HFF-Myc (cell line): ENCODE measurements around the gene KIFC3.

ENCODE experiments used
- DNase-seq: peaks from one replicate; pipeline ENCODE4 v3.0.0-alpha.2; 2011; ENCODE audit warnings: low read depth; ENCODE audit errors: extremely low read depth
- H3K4me3 ChIP-seq: replicated peaks from 2 replicates; pipeline ENCODE4 v1.5.1; 2011; ENCODE audit warnings: low read depth, mild to moderate bottlenecking, control low read depth, low read length
- TF ChIP-seq, protein P1 (sequence below): IDR thresholded peaks from 2 replicates; pipeline ENCODE4 v1.5.1; 2012; ENCODE audit warnings: mild to moderate bottlenecking, low read depth, low read length, control low read depth; ENCODE audit errors: missing control alignments

The KIFC3 gene

DNA sequence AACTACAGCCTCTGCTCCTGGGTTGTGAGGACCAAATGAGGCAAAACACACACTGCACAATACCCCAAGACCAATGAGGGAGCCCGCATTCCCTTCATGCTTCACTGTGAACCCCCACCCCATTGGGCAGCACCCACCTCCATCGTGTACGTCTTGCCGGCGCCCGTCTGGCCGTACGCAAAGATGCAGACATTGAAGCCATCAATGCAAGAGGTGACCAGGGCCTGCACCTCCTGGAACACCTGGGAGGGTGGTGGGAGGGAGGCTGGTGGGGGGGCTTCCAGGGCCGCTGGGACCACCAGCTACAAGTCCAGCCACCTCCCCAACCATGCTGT is 38.3 kb downstream of the KIFC3 start:
- H3K4me3 ChIP-seq = no peak overlapping the region
- TF ChIP-seq, protein P1, sequence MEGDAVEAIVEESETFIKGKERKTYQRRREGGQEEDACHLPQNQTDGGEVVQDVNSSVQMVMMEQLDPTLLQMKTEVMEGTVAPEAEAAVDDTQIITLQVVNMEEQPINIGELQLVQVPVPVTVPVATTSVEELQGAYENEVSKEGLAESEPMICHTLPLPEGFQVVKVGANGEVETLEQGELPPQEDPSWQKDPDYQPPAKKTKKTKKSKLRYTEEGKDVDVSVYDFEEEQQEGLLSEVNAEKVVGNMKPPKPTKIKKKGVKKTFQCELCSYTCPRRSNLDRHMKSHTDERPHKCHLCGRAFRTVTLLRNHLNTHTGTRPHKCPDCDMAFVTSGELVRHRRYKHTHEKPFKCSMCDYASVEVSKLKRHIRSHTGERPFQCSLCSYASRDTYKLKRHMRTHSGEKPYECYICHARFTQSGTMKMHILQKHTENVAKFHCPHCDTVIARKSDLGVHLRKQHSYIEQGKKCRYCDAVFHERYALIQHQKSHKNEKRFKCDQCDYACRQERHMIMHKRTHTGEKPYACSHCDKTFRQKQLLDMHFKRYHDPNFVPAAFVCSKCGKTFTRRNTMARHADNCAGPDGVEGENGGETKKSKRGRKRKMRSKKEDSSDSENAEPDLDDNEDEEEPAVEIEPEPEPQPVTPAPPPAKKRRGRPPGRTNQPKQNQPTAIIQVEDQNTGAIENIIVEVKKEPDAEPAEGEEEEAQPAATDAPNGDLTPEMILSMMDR = no peak
- no peak for DNase-seq

DNA sequence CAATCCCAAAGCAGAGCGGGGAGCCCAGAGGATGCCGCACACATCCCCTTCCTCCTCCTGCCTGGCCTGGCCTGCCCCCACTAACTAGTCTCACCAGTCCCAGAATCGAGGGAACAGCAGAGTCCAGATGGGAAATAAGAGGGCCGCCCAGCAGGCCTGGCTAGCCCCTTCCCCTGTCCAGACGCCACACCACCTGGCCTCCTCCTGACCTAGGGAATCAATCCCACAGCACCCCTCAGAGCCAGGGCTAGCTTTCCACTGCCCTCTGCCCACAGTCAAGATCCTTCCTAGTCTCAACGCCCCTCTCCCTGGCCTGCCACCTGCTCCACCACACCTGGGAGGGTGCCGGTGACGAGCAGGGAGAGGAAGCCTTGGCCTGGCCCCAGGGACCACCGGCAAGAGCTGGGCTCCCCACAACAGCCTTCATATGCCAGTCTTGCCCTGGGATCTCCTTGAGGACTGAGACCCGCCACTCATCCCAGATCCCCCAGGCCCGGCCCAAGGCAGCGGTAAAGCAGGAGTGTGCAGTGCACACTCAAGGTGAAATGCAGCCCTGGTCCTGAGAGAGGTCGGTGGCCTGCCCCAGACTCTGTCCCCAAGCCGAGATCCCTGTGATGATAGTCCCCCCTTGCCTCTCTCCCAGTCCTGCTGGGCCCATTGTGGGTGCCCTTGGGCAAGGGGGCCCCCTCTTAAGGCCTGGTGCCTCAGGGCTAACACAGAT is 38.8 kb downstream of the KIFC3 start:
- H3K4me3 ChIP-seq = no peak overlapping the region
- TF ChIP-seq, protein P1 = no peak
- DNase-seq = no peak

DNA sequence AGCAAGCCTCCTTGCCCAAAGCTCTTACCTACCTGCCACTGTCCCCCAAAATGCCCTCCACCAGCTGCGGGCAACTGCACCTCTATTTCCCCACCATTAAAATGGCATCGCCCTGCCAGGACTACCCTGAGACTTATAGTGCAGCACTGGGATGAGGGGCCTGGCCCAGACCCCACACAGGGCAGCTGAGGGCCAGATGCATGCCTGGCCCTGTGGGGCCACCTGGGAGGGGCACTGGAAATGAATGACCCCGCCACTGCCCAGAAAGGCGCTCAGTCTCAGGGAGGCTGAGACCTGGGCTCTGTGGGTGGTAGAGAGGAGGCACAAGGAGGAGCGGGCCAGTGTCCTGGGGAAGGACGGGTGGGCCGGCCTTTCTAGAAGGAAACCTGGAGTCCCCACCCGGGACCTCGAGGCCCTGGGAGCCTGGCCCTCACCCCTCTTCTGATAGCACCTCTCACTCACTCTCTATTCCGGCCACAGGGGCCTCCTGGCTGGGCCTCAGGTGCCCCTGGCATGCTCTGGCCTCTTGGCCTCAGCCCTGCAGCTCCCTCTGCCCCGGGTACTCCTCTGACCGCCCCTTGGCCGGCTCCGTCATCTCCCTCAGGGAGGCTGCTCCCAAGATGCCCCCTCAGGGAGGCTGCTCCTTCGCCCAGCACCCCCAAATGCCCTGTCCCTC is 39.8 kb downstream of the KIFC3 start:
- DNase-seq = no peak
- TF ChIP-seq, protein P1 = no peak
- H3K4me3 ChIP-seq = no peak overlapping the region

DNA sequence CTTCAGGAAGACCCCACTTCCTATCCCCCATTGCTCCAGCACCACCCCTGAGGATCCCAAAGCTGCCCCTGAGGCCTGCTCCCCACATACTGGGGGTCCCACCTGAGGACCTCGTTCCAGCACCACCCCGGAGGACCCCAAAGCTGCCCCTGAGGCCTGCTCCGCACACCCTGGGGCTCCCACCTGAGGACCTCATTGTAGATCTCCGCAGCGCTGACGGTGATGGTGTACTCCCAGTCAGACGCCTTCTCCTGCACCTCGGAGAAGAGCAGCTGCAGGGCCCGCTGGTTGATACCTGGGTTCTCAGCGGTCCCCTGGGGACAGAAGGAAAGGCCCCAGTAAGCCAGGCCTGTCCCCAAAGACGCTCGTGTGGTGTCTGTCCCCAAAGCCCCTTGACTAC is 40.3 kb downstream of the KIFC3 start:
- no peak for DNase-seq
- no peak overlapping the region for H3K4me3 ChIP-seq
- TF ChIP-seq, protein P1 = no peak

DNA sequence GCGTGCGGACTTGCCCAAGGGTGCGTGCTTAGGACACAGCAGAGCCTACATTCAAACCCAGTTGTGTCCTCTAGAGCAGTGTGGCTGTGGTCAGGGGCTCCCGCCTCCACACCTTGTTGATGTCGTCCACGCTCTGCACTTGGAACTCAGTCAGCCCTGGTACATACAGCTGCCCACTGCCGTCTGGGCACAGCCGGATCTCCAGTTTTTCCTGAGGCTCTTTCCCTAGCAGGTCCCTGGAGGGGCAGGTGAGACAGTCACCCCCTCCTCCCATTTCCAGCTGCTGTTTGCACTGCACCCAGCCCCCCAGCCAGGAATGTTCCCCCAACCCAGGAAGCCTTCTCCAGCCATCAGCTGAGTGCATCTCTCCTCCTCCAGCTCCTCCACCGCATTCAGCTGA is 41.0 kb downstream of the KIFC3 start:
- TF ChIP-seq, protein P1 = no peak
- no peak for DNase-seq

DNA sequence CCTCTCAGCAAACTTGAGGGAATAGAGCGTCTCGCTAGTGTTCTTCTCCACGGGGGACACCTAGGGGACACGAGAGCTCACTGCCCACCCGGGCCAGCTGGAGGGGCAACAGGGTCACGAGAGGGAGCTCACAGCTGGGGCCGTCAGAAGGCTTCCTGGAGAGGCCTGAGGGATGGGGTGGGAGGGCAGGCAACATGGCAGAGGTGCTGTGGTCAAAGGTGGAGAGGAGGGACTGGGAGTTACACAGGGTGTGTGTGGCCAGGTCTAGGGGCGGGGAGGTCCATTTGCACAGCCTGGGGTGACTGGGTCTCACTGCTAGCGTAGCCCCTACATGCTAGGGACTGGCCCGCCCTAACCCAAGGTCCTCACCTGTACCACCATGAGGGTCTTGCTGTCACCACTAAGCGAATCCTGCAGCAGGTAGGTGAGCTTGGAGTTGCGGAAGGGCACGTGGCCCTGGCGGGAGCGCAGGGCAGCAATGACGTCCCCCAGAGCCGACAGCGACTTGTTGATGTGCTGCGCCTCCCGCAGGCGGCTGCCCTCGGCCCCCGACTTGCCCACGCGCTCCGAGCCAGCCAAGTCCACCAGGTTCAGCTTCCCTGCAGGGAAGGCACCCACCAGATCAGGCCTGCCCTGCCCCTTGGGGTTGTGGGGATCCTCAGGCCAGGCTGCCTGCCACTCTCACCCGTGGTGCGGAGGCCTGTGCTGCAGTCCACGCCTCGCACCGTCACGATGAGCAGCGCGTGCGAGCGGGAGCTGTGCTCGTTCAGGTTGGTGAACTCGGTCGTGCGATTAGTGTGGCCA is 41.7 kb downstream of the KIFC3 start:
- H3K4me3 ChIP-seq = no peak overlapping the region
- TF ChIP-seq, protein P1 = no peak
- DNase-seq = no peak

More for the DNA sequence above, 41.0 kb downstream of the KIFC3 start:
- no peak overlapping the region for H3K4me3 ChIP-seq
